GM23338 (cell line): ENCODE results near the gene CACNA1D. TPM values are rescaled to one million over a fixed set of nuclear protein-coding genes. Genes with fewer than 3 reads are reported as not detected.

Experiments
- ATAC-seq: fragments of 200-7000 bp; cut with Tn5 transposase; 3 replicates; pipeline ENCODE4 v1.9.1; 2020
- DNase-seq: peaks from one replicate; pipeline ENCODE4 v3.0.0-alpha.2; 2015; ENCODE audit warnings: low spot score
- H2AFZ ChIP-seq: fragments of 200-600 bp; sonication (generic); 2 replicates; pipeline ENCODE4 v1.8.0; 2016; ENCODE audit warnings: antibody characterized with exemption, mild to moderate bottlenecking, moderate library complexity
- H3F3A ChIP-seq: fragments of 200-600 bp; sonication (generic); replicated peaks from 2 replicates; pipeline ENCODE4 v1.8.0; 2017; ENCODE audit warnings: antibody characterized with exemption, mixed run types, low read depth
- H3K27ac ChIP-seq: fragments of 200-600 bp; sonication (generic); 2 replicates; pipeline ENCODE4 v1.6.1; 2016; ENCODE audit warnings: low read depth
- H3K27me3 ChIP-seq: fragments of 200-600 bp; sonication (generic); 2 replicates; pipeline ENCODE4 v1.8.0; 2016; ENCODE audit warnings: mild to moderate bottlenecking, mixed run types, moderate library complexity; ENCODE audit not compliant: insufficient read depth
- H3K36me3 ChIP-seq: fragments of 200-600 bp; sonication (generic); 2 replicates; pipeline ENCODE4 v1.8.0; 2016; ENCODE audit warnings: mild to moderate bottlenecking; ENCODE audit not compliant: insufficient read depth
- H3K4me1 ChIP-seq: fragments of 200-600 bp; sonication (generic); 2 replicates; pipeline ENCODE4 v1.8.0; 2016; ENCODE audit warnings: mild to moderate bottlenecking, moderate library complexity; ENCODE audit not compliant: insufficient read depth
- H3K4me2 ChIP-seq: fragments of 200-600 bp; sonication (generic); 2 replicates; pipeline ENCODE4 v1.7.1; 2017; ENCODE audit warnings: mixed run types
- H3K4me3 ChIP-seq: fragments of 200-600 bp; sonication (generic); 2 replicates; pipeline ENCODE4 v1.6.1; 2016; ENCODE audit warnings: mixed run types
- H3K79me2 ChIP-seq: fragments of 200-600 bp; sonication (generic); replicated peaks from 2 replicates; pipeline ENCODE4 v1.8.0; 2017; ENCODE audit warnings: mild to moderate bottlenecking; ENCODE audit not compliant: insufficient read depth
- H3K9me2 ChIP-seq: fragments of 200-600 bp; sonication (generic); 2 replicates; pipeline ENCODE4 v1.8.0; 2017; ENCODE audit not compliant: insufficient read depth
- H4K20me1 ChIP-seq: fragments of 200-600 bp; sonication (generic); replicated peaks from 2 replicates; pipeline ENCODE4 v1.8.0; 2017; ENCODE audit warnings: mild to moderate bottlenecking; ENCODE audit not compliant: insufficient read depth
- H3K27ac Mint-ChIP-seq: 2 replicates; pipeline ENCODE4 v1.8.0; 2020; ENCODE audit warnings: inconsistent platforms, mild to moderate bottlenecking, moderate library complexity, mixed read lengths
- H3K27me3 Mint-ChIP-seq: 3 replicates; pipeline ENCODE4 v1.8.0; 2022; ENCODE audit warnings: low read depth, mild to moderate bottlenecking, moderate library complexity, mixed read lengths, inconsistent platforms; ENCODE audit not compliant: insufficient read depth, poor library complexity
- H3K36me3 Mint-ChIP-seq: 3 replicates; pipeline ENCODE4 v1.8.0; 2021; ENCODE audit warnings: low read depth, mild to moderate bottlenecking, inconsistent platforms, moderate library complexity, mixed read lengths
- H3K4me1 Mint-ChIP-seq: 3 replicates; pipeline ENCODE4 v1.8.0; 2020; ENCODE audit warnings: mild to moderate bottlenecking, inconsistent platforms, mixed read lengths
- H3K4me3 Mint-ChIP-seq: 3 replicates; pipeline ENCODE4 v1.8.0; 2021; ENCODE audit warnings: moderate library complexity, mild to moderate bottlenecking, inconsistent platforms, mixed read lengths
- H3K9me3 Mint-ChIP-seq: 3 replicates; pipeline ENCODE4 v1.8.0; 2020; ENCODE audit warnings: moderate library complexity, mild to moderate bottlenecking, inconsistent platforms, mixed read lengths
- CREB1 ChIP-seq: fragments of 250-450 bp; sonication (Bioruptor Pico); IDR thresholded peaks from 2 replicates; pipeline ENCODE4 v1.5.0; 2020; ENCODE audit warnings: low read depth, mild to moderate bottlenecking, moderate library complexity
- CTCF ChIP-seq, 2 experiments: fragments of 200-600 bp in 1 of 2; sonication (generic) in 1 of 2; conservative IDR thresholded peaks; 2 replicates each; pipeline versions ENCODE4 v1.5.1 to v1.6.1; 2016 to 2017; ENCODE audit warnings: antibody characterized with exemption in 2 of 2, low read depth in 2 of 2, mild to moderate bottlenecking in 2 of 2, moderate library complexity in 1 of 2
- ETS1 ChIP-seq: IDR thresholded peaks from 2 replicates; pipeline ENCODE4 v1.6.1; 2016; ENCODE audit warnings: antibody characterized with exemption
- EZH2 ChIP-seq: fragments of 200-600 bp; sonication (generic); IDR thresholded peaks from one replicate; pipeline ENCODE4 v1.8.0; 2017; ENCODE audit warnings: antibody characterized with exemption, mild to moderate bottlenecking, low read depth; ENCODE audit not compliant: unreplicated experiment
- EZH2phosphoT487 ChIP-seq: fragments of 200-600 bp; sonication (generic); IDR thresholded peaks from one replicate; pipeline ENCODE4 v1.8.1; 2018; ENCODE audit warnings: antibody characterized with exemption; ENCODE audit not compliant: unreplicated experiment
- JUNB ChIP-seq: IDR thresholded peaks from one replicate; pipeline ENCODE4 v1.6.1; 2016; ENCODE audit warnings: antibody characterized with exemption; ENCODE audit not compliant: unreplicated experiment
- NANOG ChIP-seq: IDR thresholded peaks from 2 replicates; pipeline ENCODE4 v1.6.1; 2016; ENCODE audit warnings: antibody characterized with exemption, borderline replicate concordance
- POLR2AphosphoS5 ChIP-seq: IDR thresholded peaks from 2 replicates; pipeline ENCODE4 v1.6.1; 2016; ENCODE audit warnings: antibody characterized with exemption, low read depth
- REST ChIP-seq: IDR thresholded peaks from one replicate; pipeline ENCODE4 v1.6.1; 2018; ENCODE audit warnings: antibody characterized with exemption; ENCODE audit not compliant: unreplicated experiment
- STAT1 ChIP-seq: IDR thresholded peaks from one replicate; pipeline ENCODE4 v1.6.1; 2016; ENCODE audit warnings: antibody characterized with exemption; ENCODE audit not compliant: unreplicated experiment
- ZNF114 ChIP-seq: fragments of 250-450 bp; sonication (Bioruptor Pico); IDR thresholded peaks from 2 replicates; pipeline ENCODE4 v1.5.0; 2020; ENCODE audit warnings: mild to moderate bottlenecking, moderate library complexity
- ZNF331 ChIP-seq: fragments of 250-450 bp; sonication (Bioruptor Pico); IDR thresholded peaks from 2 replicates; pipeline ENCODE4 v1.5.0; 2020; ENCODE audit warnings: low read depth, mild to moderate bottlenecking, moderate library complexity
- polyA plus RNA-seq: library from polyadenylated mRNA; unstranded; fragments of >200 nt; fragmentation: Nextera tagmentation; extraction: Ambion mirVana; gene quantifications from 2 replicates; pipeline ENCODE4 v1.2.1, GENCODE V29; 2016
- total RNA-seq: library from RNA; depleted of rRNA; stranded (reverse); fragments of >200 nt; shearing (Covaris generic); gene quantifications from 2 replicates; pipeline ENCODE4 v1.2.3, GENCODE V29; 2014
- TF ChIP-seq, protein P1 (sequence below): fragments of 250-450 bp; sonication (Bioruptor Pico); IDR thresholded peaks from 2 replicates; pipeline ENCODE4 v1.5.0; 2020; ENCODE audit warnings: mild to moderate bottlenecking, moderate library complexity

Gene CACNA1D
- total and polyA plus RNA-seq, 2 experiments from 2014 or later: 1.7 to 1.8 TPM

- no peaks in the 10 kb centered on the region for H4K20me1 ChIP-seq
- H3K4me3 Mint-ChIP-seq: peak overlapping the region; percentile 79
- no peak overlapping the region for H3K27ac Mint-ChIP-seq
- peaks cover 7% of the 10 kb centered on the region; the same call in 1 of the 2 replicates for H3K79me2 ChIP-seq
- H3K36me3 Mint-ChIP-seq: no peaks in the 10 kb centered on the region; the same call in 2 of the 3 replicates
- peak overlapping the region; percentile 80 for H3K4me2 ChIP-seq
- H3K27me3 ChIP-seq: peaks cover 20% of the 10 kb centered on the region
- H2AFZ ChIP-seq: peak overlapping the region; percentile 94
- no peak for TF ChIP-seq JUNB
- TF ChIP-seq CREB1 (CRISPR knock-in tag): no peak
- no peak for TF ChIP-seq EZH2
- no peak for TF ChIP-seq ZNF114
- TF ChIP-seq EZH2phosphoT487: no peak
- no peak for TF ChIP-seq CTCF (conservative IDR thresholded peaks at IDR 0.05; ENCODE audit: low read depth in 2 of 2)
- no peak for TF ChIP-seq POLR2AphosphoS5
- TF ChIP-seq STAT1: no peak
- TF ChIP-seq, protein P1, sequence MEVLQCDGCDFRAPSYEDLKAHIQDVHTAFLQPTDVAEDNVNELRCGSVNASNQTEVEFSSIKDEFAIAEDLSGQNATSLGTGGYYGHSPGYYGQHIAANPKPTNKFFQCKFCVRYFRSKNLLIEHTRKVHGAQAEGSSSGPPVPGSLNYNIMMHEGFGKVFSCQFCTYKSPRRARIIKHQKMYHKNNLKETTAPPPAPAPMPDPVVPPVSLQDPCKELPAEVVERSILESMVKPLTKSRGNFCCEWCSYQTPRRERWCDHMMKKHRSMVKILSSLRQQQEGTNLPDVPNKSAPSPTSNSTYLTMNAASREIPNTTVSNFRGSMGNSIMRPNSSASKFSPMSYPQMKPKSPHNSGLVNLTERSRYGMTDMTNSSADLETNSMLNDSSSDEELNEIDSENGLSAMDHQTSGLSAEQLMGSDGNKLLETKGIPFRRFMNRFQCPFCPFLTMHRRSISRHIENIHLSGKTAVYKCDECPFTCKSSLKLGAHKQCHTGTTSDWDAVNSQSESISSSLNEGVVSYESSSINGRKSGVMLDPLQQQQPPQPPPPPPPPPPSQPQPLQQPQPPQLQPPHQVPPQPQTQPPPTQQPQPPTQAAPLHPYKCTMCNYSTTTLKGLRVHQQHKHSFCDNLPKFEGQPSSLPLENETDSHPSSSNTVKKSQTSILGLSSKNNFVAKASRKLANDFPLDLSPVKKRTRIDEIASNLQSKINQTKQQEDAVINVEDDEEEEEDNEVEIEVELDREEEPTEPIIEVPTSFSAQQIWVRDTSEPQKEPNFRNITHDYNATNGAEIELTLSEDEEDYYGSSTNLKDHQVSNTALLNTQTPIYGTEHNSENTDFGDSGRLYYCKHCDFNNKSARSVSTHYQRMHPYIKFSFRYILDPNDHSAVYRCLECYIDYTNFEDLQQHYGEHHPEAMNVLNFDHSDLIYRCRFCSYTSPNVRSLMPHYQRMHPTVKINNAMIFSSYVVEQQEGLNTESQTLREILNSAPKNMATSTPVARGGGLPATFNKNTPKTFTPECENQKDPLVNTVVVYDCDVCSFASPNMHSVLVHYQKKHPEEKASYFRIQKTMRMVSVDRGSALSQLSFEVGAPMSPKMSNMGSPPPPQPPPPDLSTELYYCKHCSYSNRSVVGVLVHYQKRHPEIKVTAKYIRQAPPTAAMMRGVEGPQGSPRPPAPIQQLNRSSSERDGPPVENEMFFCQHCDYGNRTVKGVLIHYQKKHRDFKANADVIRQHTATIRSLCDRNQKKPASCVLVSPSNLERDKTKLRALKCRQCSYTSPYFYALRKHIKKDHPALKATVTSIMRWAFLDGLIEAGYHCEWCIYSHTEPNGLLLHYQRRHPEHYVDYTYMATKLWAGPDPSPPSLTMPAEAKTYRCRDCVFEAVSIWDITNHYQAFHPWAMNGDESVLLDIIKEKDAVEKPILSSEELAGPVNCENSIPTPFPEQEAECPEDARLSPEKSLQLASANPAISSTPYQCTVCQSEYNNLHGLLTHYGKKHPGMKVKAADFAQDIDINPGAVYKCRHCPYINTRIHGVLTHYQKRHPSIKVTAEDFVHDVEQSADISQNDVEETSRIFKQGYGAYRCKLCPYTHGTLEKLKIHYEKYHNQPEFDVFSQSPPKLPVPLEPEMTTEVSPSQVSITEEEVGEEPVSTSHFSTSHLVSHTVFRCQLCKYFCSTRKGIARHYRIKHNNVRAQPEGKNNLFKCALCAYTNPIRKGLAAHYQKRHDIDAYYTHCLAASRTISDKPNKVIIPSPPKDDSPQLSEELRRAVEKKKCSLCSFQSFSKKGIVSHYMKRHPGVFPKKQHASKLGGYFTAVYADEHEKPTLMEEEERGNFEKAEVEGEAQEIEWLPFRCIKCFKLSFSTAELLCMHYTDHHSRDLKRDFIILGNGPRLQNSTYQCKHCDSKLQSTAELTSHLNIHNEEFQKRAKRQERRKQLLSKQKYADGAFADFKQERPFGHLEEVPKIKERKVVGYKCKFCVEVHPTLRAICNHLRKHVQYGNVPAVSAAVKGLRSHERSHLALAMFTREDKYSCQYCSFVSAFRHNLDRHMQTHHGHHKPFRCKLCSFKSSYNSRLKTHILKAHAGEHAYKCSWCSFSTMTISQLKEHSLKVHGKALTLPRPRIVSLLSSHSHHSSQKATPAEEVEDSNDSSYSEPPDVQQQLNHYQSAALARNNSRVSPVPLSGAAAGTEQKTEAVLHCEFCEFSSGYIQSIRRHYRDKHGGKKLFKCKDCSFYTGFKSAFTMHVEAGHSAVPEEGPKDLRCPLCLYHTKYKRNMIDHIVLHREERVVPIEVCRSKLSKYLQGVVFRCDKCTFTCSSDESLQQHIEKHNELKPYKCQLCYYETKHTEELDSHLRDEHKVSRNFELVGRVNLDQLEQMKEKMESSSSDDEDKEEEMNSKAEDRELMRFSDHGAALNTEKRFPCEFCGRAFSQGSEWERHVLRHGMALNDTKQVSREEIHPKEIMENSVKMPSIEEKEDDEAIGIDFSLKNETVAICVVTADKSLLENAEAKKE: no peak
- TF ChIP-seq ETS1: no peak
- no peak for TF ChIP-seq ZNF331 (CRISPR knock-in tag)
- TF ChIP-seq NANOG: no peak
- TF ChIP-seq REST: no peak
- 0 out of 2 replicates have a peak overlapping the region, but pooled peaks have one; percentile 69 for H3K27ac ChIP-seq
- no peaks in the 10 kb centered on the region for H3K36me3 ChIP-seq
- 0 out of 2 replicates have a peak, but pooled peaks cover 5% of the 10 kb centered on the region for H3F3A ChIP-seq
- peaks cover 23% of the 10 kb centered on the region for H3K27me3 Mint-ChIP-seq
- no peaks in the 10 kb centered on the region for H3K9me3 Mint-ChIP-seq
- no peaks in the 10 kb centered on the region for H3K9me2 ChIP-seq
- DNase-seq: no peak
- H3K4me3 ChIP-seq: peak overlapping the region; percentile 83
- peak; percentile 21 for ATAC-seq
- peaks cover 15% of the 10 kb centered on the region for H3K4me1 ChIP-seq
- peaks cover 31% of the 10 kb centered on the region for H3K4me1 Mint-ChIP-seq
Observed at GRCh38 chr3:53845881-53846133, 351.4 kb downstream of the CACNA1D start.
